OCI-LY7 (cell line): ENCODE data around the gene STMN3. TPM values are rescaled to one million over a fixed set of nuclear protein-coding genes. Genes with fewer than 3 reads are reported as not detected.

Source experiments
- BruUV-seq: library from RNA; stranded (reverse); fragments of 400-500 nt; replicated peaks from 2 replicates; lab custom pipeline; 2021; lab: Mats Ljungman, UMichigan
- CTCF ChIA-PET: fragments of 300-600 bp; sonication (Branson Sonifier 250); formaldehyde crosslinking; loops from one replicate; lab custom pipeline; 2022; ENCODE audit warnings: antibody characterized with exemption; ENCODE audit not compliant: unreplicated experiment; lab: Charles Lee
- POLR2A ChIA-PET: fragments of 300-600 bp; sonication (Branson Sonifier 250); formaldehyde crosslinking; loops from one replicate; lab custom pipeline; 2022; ENCODE audit warnings: antibody characterized with exemption; lab: Charles Lee
- DNase-seq: peaks from one replicate; pipeline ENCODE4 v3.0.0-alpha.2; 2015; ENCODE audit warnings: low spot score
- H2AFZ ChIP-seq: fragments of 200-600 bp; sonication (generic), shearing (Covaris generic); 2 replicates; pipeline ENCODE4 v1.6.1; 2014; ENCODE audit warnings: mild to moderate bottlenecking, antibody characterized with exemption, low read length, moderate library complexity
- H3K27ac ChIP-seq: fragments of 200-600 bp; sonication (generic); 2 replicates; pipeline ENCODE4 v1.5.1; 2014; ENCODE audit warnings: mixed run types, low read depth, mild to moderate bottlenecking, moderate library complexity, low read length, inconsistent platforms; ENCODE audit not compliant: poor library complexity, severe bottlenecking
- H3K36me3 ChIP-seq: fragments of 200-600 bp; sonication (generic); 2 replicates; pipeline ENCODE4 v1.6.1; 2014; ENCODE audit warnings: mild to moderate bottlenecking, antibody characterized with exemption, low read length, moderate library complexity, mixed read lengths; ENCODE audit not compliant: insufficient read depth
- H3K4me1 ChIP-seq: fragments of 200-600 bp; sonication (generic); 2 replicates; pipeline ENCODE4 v1.5.1; 2014; ENCODE audit warnings: mild to moderate bottlenecking, low read length; ENCODE audit not compliant: insufficient read depth, poor library complexity, severe bottlenecking
- H3K4me2 ChIP-seq: fragments of 200-600 bp; sonication (generic); 2 replicates; pipeline ENCODE4 v1.6.1; 2014; ENCODE audit warnings: mild to moderate bottlenecking, low read length
- H3K4me3 ChIP-seq: fragments of 200-600 bp; sonication (generic); 2 replicates; pipeline ENCODE4 v1.5.1; 2014; ENCODE audit warnings: mild to moderate bottlenecking, low read depth, low read length; ENCODE audit not compliant: poor library complexity, severe bottlenecking
- H3K79me2 ChIP-seq: fragments of 200-600 bp; sonication (generic); 2 replicates; pipeline ENCODE4 v1.6.1; 2016; ENCODE audit warnings: low read depth, mild to moderate bottlenecking, low read length, moderate library complexity, mixed read lengths; ENCODE audit not compliant: insufficient read depth
- H3K9me2 ChIP-seq: fragments of 200-600 bp; sonication (generic); 2 replicates; pipeline ENCODE4 v1.6.1; 2016; ENCODE audit warnings: mild to moderate bottlenecking, low read length, mixed read lengths; ENCODE audit not compliant: insufficient read depth
- H3K9me3 ChIP-seq: fragments of 200-600 bp; sonication (generic); 2 replicates; pipeline ENCODE4 v1.6.1; 2014; ENCODE audit warnings: mild to moderate bottlenecking, mixed run types, low read length, mixed read lengths
- H4K20me1 ChIP-seq: fragments of 200-600 bp; sonication (generic); 2 replicates; pipeline ENCODE4 v1.6.1; 2014; ENCODE audit warnings: mild to moderate bottlenecking, antibody characterized with exemption, low read length, moderate library complexity, mixed read lengths; ENCODE audit not compliant: insufficient read depth
- CTCF ChIP-seq: fragments of 200-600 bp; sonication (generic); conservative IDR thresholded peaks from 2 replicates; pipeline ENCODE4 v1.5.1; 2014; ENCODE audit warnings: mild to moderate bottlenecking, antibody characterized with exemption, low read length, moderate library complexity, mixed read lengths
- EZH2phosphoT487 ChIP-seq: fragments of 200-600 bp; sonication (generic); IDR thresholded peaks from 2 replicates; pipeline ENCODE4 v1.6.1; 2018; ENCODE audit warnings: low read depth, borderline replicate concordance, mild to moderate bottlenecking, mixed run types, antibody characterized with exemption, low read length, moderate library complexity, mixed read lengths
- intact Hi-C: fragments of 100-400 bp; cut with micrococcal nuclease; formaldehyde crosslinking; loops from one replicate; pipeline ENCODE4 v1.10.0; 2022; ENCODE audit not compliant: unreplicated experiment
- total RNA-seq, 2 experiments: library from RNA; depleted of rRNA in 1 of 2; stranded (reverse); fragments of >200 nt in 1 of 2; shearing (Covaris generic) in 1 of 2; gene quantifications; 2 replicates each; pipeline ENCODE4 v1.2.3, GENCODE V29; 2014 to 2022

STMN3 gene
- total RNA-seq, 2 experiments from 2014 or later: 6.7 TPM

DNA sequence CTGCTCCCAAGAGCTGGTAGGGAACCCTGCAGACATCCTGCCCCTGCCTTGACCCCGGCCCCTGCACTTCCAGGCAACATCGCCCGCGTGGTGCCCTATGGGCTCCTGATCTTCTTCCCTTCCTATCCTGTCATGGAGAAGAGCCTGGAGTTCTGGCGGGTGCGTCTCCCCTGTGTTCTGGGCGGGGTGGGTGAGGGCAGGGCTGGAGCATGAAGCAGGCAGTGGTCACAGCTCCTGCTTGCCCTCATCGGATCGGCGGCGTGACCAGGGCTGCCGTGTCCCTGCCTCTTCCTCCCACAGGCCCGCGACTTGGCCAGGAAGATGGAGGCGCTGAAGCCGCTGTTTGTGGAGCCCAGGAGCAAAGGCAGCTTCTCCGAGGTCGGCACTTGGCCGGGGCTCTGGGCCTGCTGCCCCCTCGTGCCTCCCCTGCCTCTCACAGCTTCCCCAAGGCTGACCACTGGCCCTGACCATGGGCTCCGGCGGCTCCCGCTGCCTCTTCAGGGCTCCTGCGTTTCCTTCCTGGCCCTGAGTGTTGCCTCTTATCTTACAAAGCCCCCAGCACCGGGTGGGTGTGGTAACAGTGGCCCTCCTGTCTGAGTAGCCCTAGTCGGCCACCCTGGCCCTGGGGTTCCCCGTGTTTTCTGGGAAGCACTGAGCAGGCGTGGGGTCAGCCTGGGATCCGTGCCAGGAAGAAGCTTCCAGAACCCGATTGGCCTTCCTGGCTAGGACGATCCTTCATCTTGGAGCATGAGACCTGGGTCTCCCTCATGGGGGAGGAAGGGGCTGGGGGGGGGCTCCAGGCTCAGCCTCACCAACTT is 35.2 kb upstream of the STMN3 start:
- Histone ChIP-seq H3K79me2 (no peaks in the 10 kb centered on the region), H3K36me3 (no peaks in the 10 kb centered on the region), H4K20me1 (no peaks in the 10 kb centered on the region), H3K4me3 (no peak overlapping the region), H3K27ac (no peak overlapping the region), H3K4me1 (no peaks in the 10 kb centered on the region), H3K9me3 (no peaks in the 10 kb centered on the region), H3K4me2 (no peak overlapping the region), H3K9me2 (no peaks in the 10 kb centered on the region), H2AFZ (no peak overlapping the region)
- DNase-seq: no peak
- ChIA-PET POLR2A (no interaction called here), CTCF (no interaction called here)
- no TSS peak for BruUV-seq
- TF ChIP-seq CTCF: no peak
- no peak for TF ChIP-seq EZH2phosphoT487
- intact Hi-C loops: no loop called here

DNA sequence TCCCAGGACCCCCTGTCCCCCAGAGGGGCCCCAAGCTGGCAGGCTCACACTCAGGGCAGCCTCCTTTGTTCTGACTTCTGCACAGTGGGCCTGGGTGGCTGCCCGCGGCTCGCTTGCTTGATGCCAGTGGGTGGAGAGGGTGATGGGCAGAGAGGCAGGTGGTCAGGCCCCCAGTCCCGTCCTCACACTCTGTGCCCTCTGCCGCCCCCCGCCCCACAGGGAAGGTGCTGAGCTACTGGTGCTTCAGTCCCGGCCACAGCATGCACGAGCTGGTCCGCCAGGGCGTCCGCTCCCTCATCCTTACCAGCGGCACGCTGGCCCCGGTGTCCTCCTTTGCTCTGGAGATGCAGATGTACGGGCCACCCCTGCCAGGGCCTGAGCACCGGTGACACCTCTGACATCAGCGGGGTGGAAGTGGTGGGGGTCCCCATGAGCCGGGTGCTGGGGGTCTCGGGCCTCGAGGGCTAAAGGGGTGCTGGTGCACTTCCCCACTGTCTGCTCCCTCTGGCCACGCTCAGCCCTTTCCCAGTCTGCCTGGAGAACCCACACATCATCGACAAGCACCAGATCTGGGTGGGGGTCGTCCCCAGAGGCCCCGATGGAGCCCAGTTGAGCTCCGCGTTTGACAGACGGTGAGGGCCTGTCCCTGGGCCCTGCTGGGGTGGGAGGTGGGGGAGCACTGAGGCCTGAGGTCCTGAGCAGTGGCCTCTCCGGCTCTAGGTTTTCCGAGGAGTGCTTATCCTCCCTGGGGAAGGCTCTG is 34.4 kb upstream of the STMN3 start:
- Histone ChIP-seq H3K27ac (no peak overlapping the region), H3K4me2 (no peak overlapping the region), H3K4me1 (no peaks in the 10 kb centered on the region), H3K36me3 (0 out of 2 replicates have a peak, but pooled peaks cover 3% of the 10 kb centered on the region), H3K9me3 (no peaks in the 10 kb centered on the region), H4K20me1 (no peaks in the 10 kb centered on the region), H3K9me2 (no peaks in the 10 kb centered on the region), H2AFZ (no peak overlapping the region), H3K4me3 (no peak overlapping the region), H3K79me2 (no peaks in the 10 kb centered on the region)
- no peak for TF ChIP-seq EZH2phosphoT487
- no peak for TF ChIP-seq CTCF
- POLR2A ChIA-PET: no interaction called here
- intact Hi-C loops: no loop called here
- CTCF ChIA-PET: no interaction called here
- BruUV-seq: no TSS peak
- DNase-seq: no peak
